Smooth muscle cell of the brain vasculature (primary cell): ENCODE results near the gene ABHD12.
"Not testable (repeated sequence)": the region's sequence is repeated elsewhere in the genome, so short reads cannot be mapped to it uniquely, and the experiment has no call there.

ENCODE experiments used
- DNase-seq: peaks from one replicate; pipeline ENCODE4 v3.0.0-alpha.2; 2012; ENCODE audit warnings: low read depth, low spot score

Gene ABHD12

GRCh38 chr20:25278636-25279361, 111.8 kb downstream of the ABHD12 start:
- DNase-seq: no peak

GRCh38 chr20:25277941-25278521, 112.6 kb downstream of the ABHD12 start:
- DNase-seq: no peak

GRCh38 chr20:25277051-25277801, 113.4 kb downstream of the ABHD12 start:
- DNase-seq: no peak

- DNase-seq: no peak
These were observed 114.0 kb downstream of the ABHD12 start for GRCh38 chr20:25276533-25277050.

GRCh38 chr20:25275813-25276532, 114.7 kb downstream of the ABHD12 start:
- DNase-seq: no peak

- no peak for DNase-seq
These were observed 115.5 kb downstream of the ABHD12 start for GRCh38 chr20:25274891-25275812.

GRCh38 chr20:25274481-25274880, 116.2 kb downstream of the ABHD12 start:
- DNase-seq: no peak

- DNase-seq: no peak
These were observed 116.9 kb downstream of the ABHD12 start for GRCh38 chr20:25273541-25274358.

- DNase-seq: no peak
These were observed 117.6 kb downstream of the ABHD12 start for GRCh38 chr20:25273046-25273445.

- DNase-seq: no peak
These were observed 118.2 kb downstream of the ABHD12 start for GRCh38 chr20:25272223-25273000.

- DNase-seq: no peak
These were observed 119.0 kb downstream of the ABHD12 start for GRCh38 chr20:25271486-25272222.

- DNase-seq: no peak
These were observed 119.8 kb downstream of the ABHD12 start for GRCh38 chr20:25270829-25271251.

- no peak for DNase-seq
These were observed 120.8 kb downstream of the ABHD12 start for GRCh38 chr20:25269833-25270170.

- DNase-seq: no peak
These were observed 121.4 kb downstream of the ABHD12 start for GRCh38 chr20:25269057-25269832.

GRCh38 chr20:25260770-25261437, 129.7 kb downstream of the ABHD12 start:
- not testable (repeated sequence) for DNase-seq

GRCh38 chr20:25259788-25260254, 130.8 kb downstream of the ABHD12 start:
- no peak for DNase-seq

GRCh38 chr20:25259358-25259757, 131.3 kb downstream of the ABHD12 start:
- no peak for DNase-seq
